Mesenchymal stem cell (in vitro differentiated cells and primary cell): ENCODE data around the gene OR1N2.
"Not testable (repeated sequence)": the region's sequence is repeated elsewhere in the genome, so short reads cannot be mapped to it uniquely, and the experiment has no call there.

Source experiments
- DNase-seq: peaks from one replicate; pipeline ENCODE4 v3.0.0-alpha.2; 2013
- H2AFZ ChIP-seq: one replicate; pipeline ENCODE4 v1.6.1; 2013; ENCODE audit warnings: low read depth, mild to moderate bottlenecking, control low read depth, inconsistent platforms, low read length, moderate library complexity
- H2AK5ac ChIP-seq: 2 replicates; pipeline ENCODE4 v1.6.1; 2013; ENCODE audit warnings: low read length, moderate library complexity, mild to moderate bottlenecking, inconsistent platforms; ENCODE audit not compliant: severe bottlenecking
- H2BK120ac ChIP-seq: one replicate; pipeline ENCODE4 v1.6.1; 2013; ENCODE audit warnings: low read depth, mild to moderate bottlenecking, inconsistent platforms, low read length, moderate library complexity
- H2BK12ac ChIP-seq, 2 experiments: one replicate each; pipeline ENCODE4 v1.6.1; 2013; ENCODE audit warnings: inconsistent platforms in 2 of 2, low read length in 2 of 2, mild to moderate bottlenecking in 2 of 2, moderate library complexity in 2 of 2, control low read depth in 1 of 2
- H2BK15ac ChIP-seq: one replicate; pipeline ENCODE4 v1.6.1; 2013; ENCODE audit warnings: mild to moderate bottlenecking, low read depth, inconsistent platforms; ENCODE audit not compliant: poor library complexity, severe bottlenecking
- H2BK5ac ChIP-seq: 2 replicates; pipeline ENCODE4 v1.6.1; 2013; ENCODE audit warnings: low read depth, mild to moderate bottlenecking, low read length, control low read depth, inconsistent platforms; ENCODE audit not compliant: poor library complexity, severe bottlenecking
- H3K14ac ChIP-seq, 2 experiments: one replicate each; pipeline ENCODE4 v1.6.1; 2013; ENCODE audit warnings: inconsistent platforms in 2 of 2, low read length in 2 of 2, control low read depth in 1 of 2, mild to moderate bottlenecking in 1 of 2, moderate library complexity in 1 of 2
- H3K18ac ChIP-seq, 2 experiments: one replicate each; pipeline ENCODE4 v1.6.1; 2013; ENCODE audit warnings: inconsistent platforms in 2 of 2, low read length in 2 of 2, control low read depth in 1 of 2, low read depth in 1 of 2, mild to moderate bottlenecking in 1 of 2
- H3K23ac ChIP-seq, 2 experiments: one replicate each; pipeline ENCODE4 v1.6.1; 2013; ENCODE audit warnings: inconsistent platforms in 2 of 2, low read length in 2 of 2, mild to moderate bottlenecking in 2 of 2, moderate library complexity in 2 of 2, control low read depth in 1 of 2
- H3K27ac ChIP-seq: 2 replicates; pipeline ENCODE4 v1.5.1; 2013; ENCODE audit warnings: mild to moderate bottlenecking, moderate library complexity, low read length, control low read depth, inconsistent platforms; ENCODE audit not compliant: poor library complexity, severe bottlenecking
- H3K27me3 ChIP-seq, 2 experiments: 2 replicates each; pipeline versions ENCODE4 v1.6.1 to v1.7.0; 2013; ENCODE audit warnings: low read length in 2 of 2, mild to moderate bottlenecking in 2 of 2, moderate library complexity in 2 of 2, control low read depth in 1 of 2, inconsistent platforms in 1 of 2; ENCODE audit not compliant: control insufficient read depth in 1 of 2, insufficient read depth in 1 of 2
- H3K36me3 ChIP-seq, 2 experiments: 2 replicates each; pipeline versions ENCODE4 v1.6.1 to v1.7.0; 2013; ENCODE audit warnings: low read length in 2 of 2, control low read depth in 1 of 2, inconsistent platforms in 1 of 2, low read depth in 1 of 2, mild to moderate bottlenecking in 1 of 2; ENCODE audit not compliant: insufficient read depth in 2 of 2, control insufficient read depth in 1 of 2
- H3K4ac ChIP-seq, 2 experiments: one replicate each; pipeline ENCODE4 v1.6.1; 2013; ENCODE audit warnings: inconsistent platforms in 2 of 2, low read length in 2 of 2, mild to moderate bottlenecking in 2 of 2, moderate library complexity in 2 of 2, control low read depth in 1 of 2, low read depth in 1 of 2
- H3K4me1 ChIP-seq: 2 replicates; pipeline ENCODE4 v1.6.1; 2013; ENCODE audit warnings: low read depth, low read length, control low read depth; ENCODE audit not compliant: control insufficient read depth, insufficient read depth
- H3K4me2 ChIP-seq: 2 replicates; pipeline ENCODE4 v1.6.1; 2013; ENCODE audit warnings: low read length, mild to moderate bottlenecking, inconsistent platforms; ENCODE audit not compliant: poor library complexity, severe bottlenecking
- H3K4me3 ChIP-seq, 2 experiments: 2 replicates each; pipeline versions ENCODE4 v1.5.1 to v1.7.0; 2013; ENCODE audit warnings: low read length in 2 of 2, mild to moderate bottlenecking in 2 of 2, control low read depth in 1 of 2, low read depth in 1 of 2; ENCODE audit not compliant: insufficient read depth in 1 of 2
- H3K79me1 ChIP-seq: replicated peaks from 2 replicates; pipeline ENCODE4 v1.6.1; 2013; ENCODE audit warnings: mild to moderate bottlenecking, control low read depth, low read length, inconsistent platforms; ENCODE audit not compliant: poor library complexity, severe bottlenecking
- H3K9ac ChIP-seq: 2 replicates; pipeline ENCODE4 v1.7.0; 2013; ENCODE audit warnings: mild to moderate bottlenecking, low read length, moderate library complexity
- H3K9me3 ChIP-seq: 2 replicates; pipeline ENCODE4 v1.7.0; 2013; ENCODE audit warnings: mild to moderate bottlenecking, low read length; ENCODE audit not compliant: control insufficient read depth
- H4K8ac ChIP-seq: one replicate; pipeline ENCODE4 v1.6.1; 2013; ENCODE audit warnings: inconsistent platforms, mild to moderate bottlenecking, low read length, moderate library complexity
- H4K91ac ChIP-seq: one replicate; pipeline ENCODE4 v1.6.1; 2013; ENCODE audit warnings: mild to moderate bottlenecking, low read length, inconsistent platforms
- WGBS: methylation state at CpG from one replicate; pipeline ENCODE4 v1.1.7; 2013; ENCODE audit warnings: mixed read lengths; 5-methylcytosine and 5-hydroxymethylcytosine counted together

The OR1N2 gene

GRCh38 chr9:122583284-122583683 is 30.4 kb downstream of the OR1N2 start, which contains the start of gene OR1L8:
OR1L8 (minus strand) TSS chr9:122583384; CDS start chr9:122568477, 14,907 bp downstream.
- not testable (repeated sequence) for H3K9me3 ChIP-seq
- WGBS: 79% methylated on average over 8 of the region's 8 CpGs

More at GRCh38 chr9:122583284-122583683, 30.4 kb downstream of the OR1N2 start, which contains the start of gene OR1L8:
- not testable (repeated sequence) for H2BK120ac ChIP-seq, H3K4ac ChIP-seq, DNase-seq, H3K23ac ChIP-seq, H3K4me1 ChIP-seq, H3K14ac ChIP-seq, H3K27ac ChIP-seq, H2BK5ac ChIP-seq, H3K36me3 ChIP-seq, H2AK5ac ChIP-seq, H2BK12ac ChIP-seq, H3K4me2 ChIP-seq, H2BK15ac ChIP-seq, H2AFZ ChIP-seq, H4K91ac ChIP-seq, H4K8ac ChIP-seq, H3K27me3 ChIP-seq, H3K9ac ChIP-seq, H3K18ac ChIP-seq, H3K4me3 ChIP-seq, H3K79me1 ChIP-seq
